ENCODE measurements around the gene TBC1D20.

Gene TBC1D20

DNA sequence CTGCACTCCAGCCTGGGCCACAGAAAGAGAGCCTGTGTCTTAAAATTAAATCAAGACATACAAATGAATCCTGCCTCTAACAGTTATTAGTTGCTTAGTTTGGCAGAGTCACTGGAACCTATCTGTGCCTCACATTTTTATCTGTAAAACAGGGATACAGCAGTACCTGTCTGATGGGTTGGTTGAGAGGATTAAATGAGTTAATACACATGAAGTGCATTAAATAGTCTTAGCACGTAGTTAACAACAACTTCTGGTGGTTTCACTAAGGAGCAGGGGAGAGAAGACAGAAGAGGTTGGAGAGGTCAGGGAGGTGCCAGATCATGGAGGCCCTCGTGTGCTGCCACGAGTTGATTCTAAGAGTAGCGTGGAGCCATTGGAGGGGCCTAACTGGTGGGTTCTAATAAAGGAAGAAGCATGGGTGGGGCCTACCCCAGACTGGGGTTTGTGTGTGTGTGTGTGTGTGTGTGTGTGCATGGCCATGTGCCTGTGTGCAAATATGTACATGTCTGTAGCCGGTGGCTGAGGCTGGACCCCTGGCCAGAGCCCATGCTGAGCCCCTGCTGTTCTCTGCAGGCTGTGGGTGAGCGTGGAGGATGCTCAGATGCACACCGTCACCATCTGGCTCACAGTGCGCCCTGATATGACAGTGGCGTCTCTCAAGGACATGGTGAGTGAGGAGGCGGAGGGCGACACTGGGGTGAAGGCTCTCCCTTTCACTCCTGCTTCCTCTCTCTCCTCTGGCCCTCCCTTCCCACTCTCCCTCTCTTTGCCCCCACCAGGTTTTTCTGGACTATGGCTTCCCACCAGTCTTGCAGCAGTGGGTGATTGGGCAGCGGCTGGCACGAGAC, 45.2 kb downstream of the TBC1D20 start:
- no peak overlapping the region for H3K4me3 ChIP-seq (ENCODE audit: low read length)
- TF ChIP-seq, protein P1, sequence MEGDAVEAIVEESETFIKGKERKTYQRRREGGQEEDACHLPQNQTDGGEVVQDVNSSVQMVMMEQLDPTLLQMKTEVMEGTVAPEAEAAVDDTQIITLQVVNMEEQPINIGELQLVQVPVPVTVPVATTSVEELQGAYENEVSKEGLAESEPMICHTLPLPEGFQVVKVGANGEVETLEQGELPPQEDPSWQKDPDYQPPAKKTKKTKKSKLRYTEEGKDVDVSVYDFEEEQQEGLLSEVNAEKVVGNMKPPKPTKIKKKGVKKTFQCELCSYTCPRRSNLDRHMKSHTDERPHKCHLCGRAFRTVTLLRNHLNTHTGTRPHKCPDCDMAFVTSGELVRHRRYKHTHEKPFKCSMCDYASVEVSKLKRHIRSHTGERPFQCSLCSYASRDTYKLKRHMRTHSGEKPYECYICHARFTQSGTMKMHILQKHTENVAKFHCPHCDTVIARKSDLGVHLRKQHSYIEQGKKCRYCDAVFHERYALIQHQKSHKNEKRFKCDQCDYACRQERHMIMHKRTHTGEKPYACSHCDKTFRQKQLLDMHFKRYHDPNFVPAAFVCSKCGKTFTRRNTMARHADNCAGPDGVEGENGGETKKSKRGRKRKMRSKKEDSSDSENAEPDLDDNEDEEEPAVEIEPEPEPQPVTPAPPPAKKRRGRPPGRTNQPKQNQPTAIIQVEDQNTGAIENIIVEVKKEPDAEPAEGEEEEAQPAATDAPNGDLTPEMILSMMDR (conservative IDR thresholded peaks at IDR 0.05; ENCODE audit: low read length) = no peak
- DNase-seq (ENCODE audit: low read depth) = no peak

DNA sequence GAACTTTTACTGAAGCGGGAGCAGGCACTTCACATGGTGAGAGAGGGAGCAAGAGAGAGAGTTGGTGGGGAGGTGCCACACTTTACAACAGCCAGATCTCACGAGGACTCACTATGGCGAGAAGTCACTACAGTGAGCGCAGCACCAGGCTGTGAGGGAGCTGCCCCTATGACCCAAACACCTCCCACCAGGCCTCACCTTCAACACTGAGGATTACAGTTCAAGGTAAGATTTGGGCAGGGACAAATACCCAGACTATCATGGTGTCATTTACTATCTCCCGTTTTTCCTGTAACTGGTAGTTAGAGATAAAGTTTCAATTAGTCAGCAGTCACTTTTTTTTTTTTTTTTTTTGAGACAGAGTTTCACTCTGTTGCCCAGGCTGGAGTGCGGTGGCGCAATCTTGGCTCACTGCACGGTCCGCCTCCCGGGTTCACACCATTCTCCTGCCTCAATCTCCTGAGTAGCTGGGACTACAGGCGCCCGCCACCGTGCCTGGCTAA, 46.5 kb downstream of the TBC1D20 start:
- no peak for DNase-seq (ENCODE audit: low read depth)
- TF ChIP-seq, protein P1 (conservative IDR thresholded peaks at IDR 0.05; ENCODE audit: low read length) = no peak
- no peak overlapping the region for H3K4me3 ChIP-seq (ENCODE audit: low read length)

DNA sequence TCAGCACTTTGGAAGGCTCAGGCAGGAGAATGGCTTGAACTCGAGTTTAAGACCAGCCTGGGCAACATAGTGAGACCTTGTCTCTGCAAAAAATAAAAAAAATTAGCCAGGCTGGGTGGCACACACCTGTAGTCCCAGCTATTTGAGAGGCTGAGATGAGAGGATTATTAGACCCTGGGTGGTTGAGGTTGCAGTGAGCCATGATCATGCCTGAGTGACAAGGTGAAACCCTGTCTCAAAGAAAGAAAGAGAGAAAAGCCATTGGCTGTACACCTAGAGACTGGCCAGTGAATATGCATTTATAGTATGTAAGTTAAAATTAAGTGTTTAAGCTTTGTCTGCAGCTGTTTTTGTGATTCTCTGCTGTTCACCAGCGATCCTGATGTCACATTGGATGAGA, 48.2 kb downstream of the TBC1D20 start:
- TF ChIP-seq, protein P1 (conservative IDR thresholded peaks at IDR 0.05; ENCODE audit: low read length) = no peak
- no peak overlapping the region for H3K4me3 ChIP-seq (ENCODE audit: low read length)
- no peak for DNase-seq (ENCODE audit: low read depth)

DNA sequence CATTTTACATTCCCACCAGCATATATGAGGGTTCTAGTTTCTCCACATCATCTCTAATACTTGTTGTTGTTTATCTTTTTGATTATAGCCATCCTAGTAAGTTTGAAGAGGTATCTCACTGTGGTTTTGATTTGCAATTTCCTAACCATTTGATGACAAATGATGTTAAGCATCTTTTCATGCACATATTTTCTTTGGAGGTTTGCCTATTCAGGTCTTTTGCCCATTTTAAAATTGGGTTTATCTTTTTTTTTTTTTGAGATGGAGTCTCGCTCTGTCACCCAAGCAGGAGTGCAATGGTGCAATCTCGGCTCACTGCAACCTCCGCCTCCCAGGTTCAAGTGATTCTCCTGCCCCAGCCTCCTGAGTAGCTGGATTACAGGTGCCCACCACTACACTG, 50.3 kb downstream of the TBC1D20 start:
- DNase-seq (ENCODE audit: low read depth) = no peak
- TF ChIP-seq, protein P1 (conservative IDR thresholded peaks at IDR 0.05; ENCODE audit: low read length) = no peak
- no peak overlapping the region for H3K4me3 ChIP-seq (ENCODE audit: low read length)

DNA sequence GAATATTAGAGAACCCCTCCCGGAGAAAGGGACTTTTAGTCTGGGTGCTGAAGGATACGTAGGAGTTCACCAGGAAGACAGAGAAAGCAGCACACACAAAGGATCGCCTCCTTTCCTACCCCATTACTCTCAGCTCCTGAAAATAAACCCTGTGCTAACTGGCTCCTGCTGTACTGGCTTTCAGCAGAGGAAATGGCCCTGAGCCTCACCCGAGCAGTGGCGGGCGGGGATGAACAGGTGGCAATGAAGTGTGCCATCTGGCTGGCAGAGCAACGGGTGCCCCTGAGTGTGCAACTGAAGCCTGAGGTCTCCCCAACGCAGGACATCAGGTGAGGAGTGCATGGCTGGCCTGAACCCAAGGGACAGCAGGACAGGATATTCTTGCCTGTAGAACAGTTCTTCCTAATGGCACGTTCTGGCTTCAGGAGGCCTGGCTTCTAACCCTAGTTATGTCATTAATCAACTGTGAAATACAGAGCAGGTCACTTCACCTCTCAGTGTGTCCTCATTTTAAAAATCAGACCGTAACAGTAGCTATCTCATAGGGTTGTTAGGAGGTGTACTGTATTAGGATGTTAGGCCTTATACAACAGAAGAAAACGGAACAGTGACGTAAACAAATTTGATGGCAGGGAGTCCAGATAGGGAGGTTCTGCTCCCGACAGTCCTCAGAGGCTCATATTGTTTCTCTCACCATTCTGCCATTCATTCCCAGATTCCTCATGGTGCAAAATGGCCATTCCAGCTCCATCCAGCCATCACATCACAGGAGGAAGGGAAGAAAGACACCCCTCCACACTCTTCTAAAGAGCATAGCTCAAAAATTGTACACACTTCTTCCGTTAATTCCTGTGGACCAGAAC, 52.4 kb downstream of the TBC1D20 start:
- peak overlapping the region; percentile 96 for H3K4me3 ChIP-seq (ENCODE audit: low read length)
- TF ChIP-seq, protein P1 (conservative IDR thresholded peaks at IDR 0.05; ENCODE audit: low read length) = no peak
- no peak for DNase-seq (ENCODE audit: low read depth)

DNA sequence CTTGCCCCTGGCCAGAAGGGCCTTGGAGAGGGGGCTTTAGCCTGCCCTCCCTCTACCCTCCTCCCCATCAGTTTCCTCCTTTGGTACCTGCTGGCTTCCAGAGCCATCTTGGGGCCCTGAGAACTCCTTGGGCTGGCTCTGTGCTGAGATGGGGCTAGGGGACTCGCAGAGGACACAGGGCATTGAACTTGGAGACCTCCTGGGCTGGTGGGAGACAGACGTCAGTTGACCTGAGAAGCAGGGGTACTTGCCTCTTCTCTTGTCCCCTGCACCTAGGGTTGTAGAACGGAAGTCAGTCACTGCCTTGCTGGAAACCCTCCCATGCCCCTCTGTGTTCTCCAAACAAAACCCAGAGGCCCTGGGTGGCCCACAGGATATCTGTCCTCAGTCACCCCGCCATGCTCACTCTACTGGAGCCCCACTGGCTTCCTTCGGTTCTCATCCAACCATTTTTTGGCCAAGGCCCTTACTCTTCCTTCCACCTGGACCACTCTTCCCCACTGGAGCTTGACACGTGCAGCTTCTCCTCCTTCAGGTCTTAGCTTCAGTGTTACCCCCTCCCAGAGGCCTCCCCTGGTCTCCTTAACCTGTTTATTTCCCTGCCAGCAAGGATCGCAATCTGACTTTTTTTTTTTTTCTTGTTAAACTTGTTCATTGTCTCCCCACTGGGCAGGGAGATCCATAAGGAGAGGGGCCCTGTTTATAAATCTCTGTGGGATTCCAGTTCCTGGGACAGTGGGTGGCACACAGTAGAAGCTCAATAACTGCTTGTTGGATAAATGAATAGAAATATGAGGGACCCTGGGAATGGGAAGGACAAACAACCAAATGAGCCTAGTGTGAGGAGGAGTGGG, 53.3 kb downstream of the TBC1D20 start:
- TF ChIP-seq, protein P1 (conservative IDR thresholded peaks at IDR 0.05; ENCODE audit: low read length) = no peak
- no peak for DNase-seq (ENCODE audit: low read depth)
- peak overlapping the region; percentile 96 for H3K4me3 ChIP-seq (ENCODE audit: low read length)
